ENCODE measurements around the gene ERCC6. TPM values are rescaled to one million over a fixed set of nuclear protein-coding genes. Genes with fewer than 3 reads are reported as not detected.

ERCC6 gene
- total RNA-seq, 1 experiment from 2014 or later, result 49.7 TPM

DNA sequence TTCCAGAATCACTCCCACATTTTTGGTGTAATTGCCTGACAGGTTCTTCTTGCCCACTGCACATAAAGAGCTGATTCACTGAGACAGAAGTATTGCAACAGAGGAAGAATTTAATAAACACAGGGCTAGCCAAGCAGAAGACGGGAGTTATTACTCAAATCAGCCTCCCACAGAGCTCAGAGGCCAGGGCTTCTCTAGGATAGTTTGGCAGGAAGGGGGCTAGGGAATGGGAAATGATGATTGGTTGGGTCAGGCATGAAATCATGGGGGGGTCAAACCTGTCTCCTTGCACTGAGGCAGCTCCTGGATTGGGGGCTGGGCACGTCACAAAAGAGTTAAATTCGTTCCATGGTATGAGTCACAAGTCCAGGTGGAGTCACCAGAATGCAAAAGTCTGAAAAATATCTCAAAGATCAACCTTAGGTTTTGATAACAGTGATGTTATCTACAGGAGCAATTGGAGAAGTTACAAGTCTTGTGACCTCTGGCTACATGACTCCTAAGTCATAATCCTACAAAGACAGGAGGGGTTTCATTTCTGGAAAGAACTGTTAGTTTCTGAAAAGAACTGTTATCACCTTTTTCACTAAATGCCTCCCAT, 30.2 kb upstream of the ERCC6 start:
- Histone ChIP-seq H4K20me1 (ENCODE audit: insufficient read depth) (no peaks in the 10 kb centered on the region), H3F3A (ENCODE audit: insufficient read depth, low read depth) (peaks cover 51% of the 10 kb centered on the region), H2AFZ (0 out of 2 replicates have a peak overlapping the region, but pooled peaks have one; percentile 44), H3K36me3 (ENCODE audit: low read depth) (0 out of 2 replicates have a peak, but pooled peaks cover 3% of the 10 kb centered on the region), H3K27ac (peak overlapping the region; percentile 95), H3K4me1 (replicated peaks; ENCODE audit: insufficient read depth) (peaks cover 49% of the 10 kb centered on the region), H3K9me2 (ENCODE audit: insufficient read depth) (no peaks in the 10 kb centered on the region; the same call in 1 of the 2 replicates), H3K27me3 (ENCODE audit: insufficient read depth, low read depth) (no peaks in the 10 kb centered on the region), H3K9me3 (ENCODE audit: insufficient read depth, low read depth) (peaks cover 23% of the 10 kb centered on the region; the same call in 1 of the 2 replicates), H3K79me2 (ENCODE audit: low read depth) (no peaks in the 10 kb centered on the region), H3K4me2 (peak overlapping the region; percentile 71), H3K4me3 (peak overlapping the region; percentile 38; the same call in 1 of the 2 replicates)
- peak; percentile 76 to 94 for DNase-seq
- TF ChIP-seq, protein P1, sequence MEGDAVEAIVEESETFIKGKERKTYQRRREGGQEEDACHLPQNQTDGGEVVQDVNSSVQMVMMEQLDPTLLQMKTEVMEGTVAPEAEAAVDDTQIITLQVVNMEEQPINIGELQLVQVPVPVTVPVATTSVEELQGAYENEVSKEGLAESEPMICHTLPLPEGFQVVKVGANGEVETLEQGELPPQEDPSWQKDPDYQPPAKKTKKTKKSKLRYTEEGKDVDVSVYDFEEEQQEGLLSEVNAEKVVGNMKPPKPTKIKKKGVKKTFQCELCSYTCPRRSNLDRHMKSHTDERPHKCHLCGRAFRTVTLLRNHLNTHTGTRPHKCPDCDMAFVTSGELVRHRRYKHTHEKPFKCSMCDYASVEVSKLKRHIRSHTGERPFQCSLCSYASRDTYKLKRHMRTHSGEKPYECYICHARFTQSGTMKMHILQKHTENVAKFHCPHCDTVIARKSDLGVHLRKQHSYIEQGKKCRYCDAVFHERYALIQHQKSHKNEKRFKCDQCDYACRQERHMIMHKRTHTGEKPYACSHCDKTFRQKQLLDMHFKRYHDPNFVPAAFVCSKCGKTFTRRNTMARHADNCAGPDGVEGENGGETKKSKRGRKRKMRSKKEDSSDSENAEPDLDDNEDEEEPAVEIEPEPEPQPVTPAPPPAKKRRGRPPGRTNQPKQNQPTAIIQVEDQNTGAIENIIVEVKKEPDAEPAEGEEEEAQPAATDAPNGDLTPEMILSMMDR (conservative IDR thresholded peaks at IDR 0.05), result no peak
- intact Hi-C loops (cut with micrococcal nuclease; ENCODE audit: unreplicated experiment), result loop anchor here (1.0 kb wide), 2 partner anchors 19 to 30 kb away; partner anchors contain the start of gene ERCC6
- no TSS peak for BruUV-seq (replicated peaks)
- POLR2A ChIA-PET (ENCODE audit: unreplicated experiment), result interaction anchor here (0.6 to 1.0 kb wide), 6 partner anchors 15 to 1284 kb away, joined by 3 to 11 read pairs (median 4); partner anchors contain the start of gene ERCC6
- CTCF ChIA-PET, result interaction anchor here (0.6 to 1.5 kb wide), 3 partner anchors 17 to 44 kb away, joined by 3 to 19 read pairs (median 12); partner anchors contain the start of gene ERCC6

DNA sequence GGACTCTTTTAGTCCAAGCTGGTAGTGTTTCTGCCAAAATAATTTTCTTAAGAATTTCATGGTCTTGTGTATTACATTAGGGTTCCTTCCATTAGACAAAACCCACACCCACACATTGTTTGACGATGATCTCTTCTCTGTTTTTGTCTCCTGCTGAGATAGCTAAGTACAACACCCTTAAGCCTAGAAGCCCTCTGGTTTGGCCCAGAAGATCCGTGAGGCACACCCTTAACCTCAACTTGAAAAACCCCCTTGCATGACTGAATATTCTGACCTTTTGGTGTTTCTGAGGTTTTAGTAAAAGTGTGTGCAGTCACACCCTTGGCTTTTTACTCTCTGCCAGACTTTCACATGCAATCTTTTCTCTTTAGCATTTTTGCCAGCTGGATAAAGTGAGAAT, 29.3 kb upstream of the ERCC6 start:
- POLR2A ChIA-PET (ENCODE audit: unreplicated experiment), result interaction anchor here (0.5 to 1.0 kb wide), 4 partner anchors 16 to 154 kb away, joined by 3 to 13 read pairs (median 6); partner anchors contain the start of gene ERCC6
- Histone ChIP-seq H2AFZ (peak overlapping the region; percentile 44), H3K4me1 (replicated peaks; ENCODE audit: insufficient read depth) (peaks cover 49% of the 10 kb centered on the region), H3K4me3 (peak overlapping the region; percentile 38; the same call in 1 of the 2 replicates), H3K4me2 (peak overlapping the region; percentile 71), H3K79me2 (ENCODE audit: low read depth) (no peaks in the 10 kb centered on the region), H3K9me2 (ENCODE audit: insufficient read depth) (no peaks in the 10 kb centered on the region; the same call in 1 of the 2 replicates), H3K9me3 (ENCODE audit: insufficient read depth, low read depth) (peaks cover 23% of the 10 kb centered on the region; the same call in 1 of the 2 replicates), H3F3A (ENCODE audit: insufficient read depth, low read depth) (peaks cover 51% of the 10 kb centered on the region), H3K27me3 (ENCODE audit: insufficient read depth, low read depth) (no peaks in the 10 kb centered on the region), H3K27ac (peak overlapping the region; percentile 95), H4K20me1 (ENCODE audit: insufficient read depth) (no peaks in the 10 kb centered on the region), H3K36me3 (ENCODE audit: low read depth) (0 out of 2 replicates have a peak, but pooled peaks cover 3% of the 10 kb centered on the region)
- BruUV-seq (replicated peaks), result no TSS peak
- TF ChIP-seq, protein P1 (conservative IDR thresholded peaks at IDR 0.05), result no peak
- TF ChIP-seq EZH2 (IDR thresholded peaks at IDR 0.05; ENCODE audit: low read depth), result no peak
- intact Hi-C loops (cut with micrococcal nuclease; ENCODE audit: unreplicated experiment), result no loop called here
- DNase-seq, result peak in 1 of 2 experiments; percentile 80
- CTCF ChIA-PET, result interaction anchor here (1.1 to 1.5 kb wide), 2 partner anchors 16 to 29 kb away, joined by 3 to 19 read pairs; partner anchors contain the start of gene ERCC6

- H3K36me3 ChIP-seq (ENCODE audit: low read depth), result 0 out of 2 replicates have a peak, but pooled peaks cover 3% of the 10 kb centered on the region
- H2AFZ ChIP-seq, result peak overlapping the region; percentile 44
- peaks cover 23% of the 10 kb centered on the region; the same call in 1 of the 2 replicates for H3K9me3 ChIP-seq (ENCODE audit: insufficient read depth, low read depth)
- peak overlapping the region; percentile 95 for H3K27ac ChIP-seq
- BruUV-seq (replicated peaks), result no TSS peak
- H3K4me2 ChIP-seq, result peak overlapping the region; percentile 71
- ChIA-PET POLR2A (ENCODE audit: unreplicated experiment) (interaction anchor here (1.0 kb wide), 2 partner anchors 16 to 28 kb away, joined by 3 to 7 read pairs; no protein-coding TSS in a partner anchor), CTCF (interaction anchor here (1.5 kb wide), 1 partner anchor 16 kb away, joined by 19 read pairs; no protein-coding TSS in a partner anchor)
- H3F3A ChIP-seq (ENCODE audit: insufficient read depth, low read depth), result peaks cover 51% of the 10 kb centered on the region
- H3K27me3 ChIP-seq (ENCODE audit: insufficient read depth, low read depth), result no peaks in the 10 kb centered on the region
- no peaks in the 10 kb centered on the region for H4K20me1 ChIP-seq (ENCODE audit: insufficient read depth)
- intact Hi-C loops (cut with micrococcal nuclease; ENCODE audit: unreplicated experiment), result no loop called here
- TF ChIP-seq, protein P1 (conservative IDR thresholded peaks at IDR 0.05), result no peak
- no peak for TF ChIP-seq EZH2 (IDR thresholded peaks at IDR 0.05; ENCODE audit: low read depth)
- DNase-seq, result no peak
- no peaks in the 10 kb centered on the region for H3K79me2 ChIP-seq (ENCODE audit: low read depth)
- H3K9me2 ChIP-seq (ENCODE audit: insufficient read depth), result no peaks in the 10 kb centered on the region; the same call in 1 of the 2 replicates
- peak overlapping the region; percentile 38; the same call in 1 of the 2 replicates for H3K4me3 ChIP-seq
- H3K4me1 ChIP-seq (replicated peaks; ENCODE audit: insufficient read depth), result peaks cover 49% of the 10 kb centered on the region
Observed at GRCh38 chr10:49567810-49568209, 28.9 kb upstream of the ERCC6 start.

All from PC-9 (cell line).